Tibial nerve (tissue), 4 donors: Measurements from ENCODE around the gene ACAT2. TPM values are rescaled to one million over a fixed set of nuclear protein-coding genes. Genes with fewer than 3 reads are reported as not detected.
"Not testable (repeated sequence)": the region's sequence is repeated elsewhere in the genome, so short reads cannot be mapped to it uniquely, and the experiment has no call there.

Source experiments
- DNase-seq, 2 donors: peaks; one replicate each; pipeline ENCODE4 v3.0.0-alpha.2; 2019; ENCODE audit warnings: low spot score in 2 of 2
- H3K27ac ChIP-seq, 4 donors: fragments of 200-600 bp; sonication (generic) in 3 of 4; one replicate each; pipeline ENCODE4 v1.5.1; 2017 to 2019; ENCODE audit warnings: mild to moderate bottlenecking in 1 of 4
- H3K27me3 ChIP-seq, 2 donors: fragments of 200-600 bp; sonication (generic) in 1 of 2; one replicate each; pipeline versions ENCODE4 v1.5.1 to v1.6.0; 2017 to 2019
- H3K36me3 ChIP-seq, 3 donors: fragments of 200-600 bp; sonication (generic); one replicate each; pipeline ENCODE4 v1.5.1; 2018 to 2019
- H3K4me1 ChIP-seq, 4 donors: fragments of 200-600 bp; sonication (generic) in 3 of 4; one replicate each; pipeline ENCODE4 v1.5.1; 2017 to 2019
- H3K4me3 ChIP-seq, 4 donors: fragments of 200-600 bp; sonication (generic) in 3 of 4; one replicate each; pipeline ENCODE4 v1.5.1; 2017 to 2019; ENCODE audit warnings: mild to moderate bottlenecking in 1 of 4, moderate library complexity in 1 of 4
- H3K9me3 ChIP-seq, 4 donors: fragments of 200-600 bp; sonication (generic) in 3 of 4; one replicate each; pipeline ENCODE4 v1.5.1; 2017 to 2019
- EP300 ChIP-seq, 2 donors: sonication (generic); formaldehyde crosslinking; IDR thresholded peaks; one replicate each; pipeline ENCODE4 v1.6.1; 2017; ENCODE audit warnings: antibody characterized with exemption in 2 of 2, mild to moderate bottlenecking in 1 of 2
- POLR2A ChIP-seq, 2 donors: fragments of 450-650 bp; IDR thresholded peaks; one replicate each; pipeline ENCODE4 v1.6.1; 2017; ENCODE audit warnings: antibody characterized with exemption in 2 of 2, mild to moderate bottlenecking in 2 of 2, moderate library complexity in 2 of 2
- WGBS, 2 donors: methylation state at CpG; one replicate each; pipeline ENCODE4 v1.1.5; 2018; 5-methylcytosine and 5-hydroxymethylcytosine counted together
- total RNA-seq, 4 donors: library from RNA; depleted of rRNA; stranded (reverse); fragments of >200 nt; gene quantifications; one replicate each; pipeline ENCODE4 v1.1.0, GENCODE V29; 2016
- TF ChIP-seq, protein P1 (sequence below), 5 experiments: fragments of 200-600 bp in 3 of 5; fragments of 450-650 bp in 2 of 5; sonication (generic) in 3 of 5; IDR thresholded peaks; one replicate each; pipeline ENCODE4 v1.5.1; 2016 to 2019; ENCODE audit warnings: antibody characterized with exemption in 5 of 5, mild to moderate bottlenecking in 3 of 5, moderate library complexity in 2 of 5

Gene ACAT2
- total RNA-seq, 4 donors from 2014 or later: 8.1 to 20.6 (median 17.1) TPM

DNA sequence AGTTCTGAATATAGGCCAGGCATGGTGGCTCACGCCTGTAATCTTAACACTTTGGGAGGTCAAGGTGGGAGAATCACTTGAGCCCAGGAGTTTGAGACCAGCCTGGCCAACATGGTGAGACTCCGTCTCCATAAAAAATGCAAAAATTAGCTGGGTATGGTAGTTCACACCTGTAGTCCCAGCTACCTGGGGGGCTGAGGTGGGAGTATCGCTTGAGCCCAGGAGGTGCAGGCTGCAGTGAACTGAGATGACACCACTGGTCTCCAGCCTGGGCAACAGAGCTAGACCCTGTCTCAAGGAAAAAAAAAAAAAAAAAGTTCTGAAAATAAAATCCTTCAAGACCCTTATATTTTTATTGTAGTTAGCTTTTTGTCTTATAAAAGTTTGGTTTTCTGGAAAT is 46.2 kb upstream of the ACAT2 start:
- Histone ChIP-seq H3K27ac (peak overlapping the region in 3 of 4 donors; percentile 46 to 93 (median 80)), H3K4me1 (peaks cover 0 to 38% (median 9%) of the 10 kb centered on the region in 4 donors), H3K4me3 (no peak overlapping the region), H3K27me3 (no peaks in the 10 kb centered on the region), H3K9me3 (no peaks in the 10 kb centered on the region), H3K36me3 (no peaks in the 10 kb centered on the region)
- DNase-seq: no peak
- TF ChIP-seq, protein P1, sequence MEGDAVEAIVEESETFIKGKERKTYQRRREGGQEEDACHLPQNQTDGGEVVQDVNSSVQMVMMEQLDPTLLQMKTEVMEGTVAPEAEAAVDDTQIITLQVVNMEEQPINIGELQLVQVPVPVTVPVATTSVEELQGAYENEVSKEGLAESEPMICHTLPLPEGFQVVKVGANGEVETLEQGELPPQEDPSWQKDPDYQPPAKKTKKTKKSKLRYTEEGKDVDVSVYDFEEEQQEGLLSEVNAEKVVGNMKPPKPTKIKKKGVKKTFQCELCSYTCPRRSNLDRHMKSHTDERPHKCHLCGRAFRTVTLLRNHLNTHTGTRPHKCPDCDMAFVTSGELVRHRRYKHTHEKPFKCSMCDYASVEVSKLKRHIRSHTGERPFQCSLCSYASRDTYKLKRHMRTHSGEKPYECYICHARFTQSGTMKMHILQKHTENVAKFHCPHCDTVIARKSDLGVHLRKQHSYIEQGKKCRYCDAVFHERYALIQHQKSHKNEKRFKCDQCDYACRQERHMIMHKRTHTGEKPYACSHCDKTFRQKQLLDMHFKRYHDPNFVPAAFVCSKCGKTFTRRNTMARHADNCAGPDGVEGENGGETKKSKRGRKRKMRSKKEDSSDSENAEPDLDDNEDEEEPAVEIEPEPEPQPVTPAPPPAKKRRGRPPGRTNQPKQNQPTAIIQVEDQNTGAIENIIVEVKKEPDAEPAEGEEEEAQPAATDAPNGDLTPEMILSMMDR (IDR thresholded peaks at IDR 0.05): no peak
- TF ChIP-seq POLR2A (IDR thresholded peaks at IDR 0.05): no peak
- 94 to 96% methylated on average over 3 of the region's 3 CpGs for WGBS, 2 donors

DNA sequence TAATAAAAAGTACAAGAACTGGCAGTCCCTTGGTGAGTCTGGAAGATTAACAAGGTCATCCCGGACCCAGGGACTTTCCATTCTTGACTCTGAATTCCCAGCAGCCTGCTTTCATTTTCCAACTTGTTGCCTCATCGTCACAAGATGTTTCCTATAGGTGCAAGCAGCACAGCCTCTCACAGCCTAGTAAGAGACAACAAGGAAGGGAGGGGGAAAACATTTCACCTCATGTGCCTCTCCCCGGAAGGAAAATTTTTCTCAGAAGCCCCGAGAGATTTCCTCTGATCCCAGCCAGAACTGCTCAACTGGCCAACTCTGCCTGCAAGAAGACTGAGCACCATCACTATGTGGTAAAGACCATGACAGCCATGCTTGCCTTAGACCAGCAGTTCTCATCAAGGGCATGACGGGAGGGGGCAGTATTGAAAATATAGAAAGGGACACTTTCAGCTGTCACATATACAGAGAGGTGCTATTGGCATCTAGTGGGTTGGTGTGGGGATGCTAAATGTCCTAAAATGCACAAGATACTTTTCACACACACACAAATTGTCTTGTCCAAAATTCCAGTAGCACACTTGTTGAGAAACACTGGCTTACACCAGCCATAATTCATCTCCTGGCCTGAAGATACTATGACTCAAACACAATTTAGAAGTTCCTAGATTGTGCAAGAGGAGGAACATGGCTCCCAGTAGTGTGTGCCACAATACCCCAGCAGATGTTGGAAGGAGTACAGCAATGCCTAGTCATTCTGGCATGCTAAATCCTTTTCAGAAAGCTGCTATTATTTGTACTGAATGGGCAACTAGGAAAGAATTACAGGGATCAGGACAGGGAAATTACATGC is 45.4 kb upstream of the ACAT2 start:
- 59 to 61% methylated on average over 5 of the region's 5 CpGs for WGBS, 2 donors
- Histone ChIP-seq H3K4me3 (no peak overlapping the region), H3K4me1 (peaks cover 0 to 38% (median 9%) of the 10 kb centered on the region in 4 donors), H3K36me3 (no peaks in the 10 kb centered on the region), H3K9me3 (no peaks in the 10 kb centered on the region), H3K27me3 (no peaks in the 10 kb centered on the region), H3K27ac (peak overlapping the region; percentile 32 to 93 (median 63))
- TF ChIP-seq, protein P1 (IDR thresholded peaks at IDR 0.05): no peak
- TF ChIP-seq EP300 (IDR thresholded peaks at IDR 0.05): peak; percentile 55 to 95
- peak in 1 of 2 donors; percentile 71 for DNase-seq

DNA sequence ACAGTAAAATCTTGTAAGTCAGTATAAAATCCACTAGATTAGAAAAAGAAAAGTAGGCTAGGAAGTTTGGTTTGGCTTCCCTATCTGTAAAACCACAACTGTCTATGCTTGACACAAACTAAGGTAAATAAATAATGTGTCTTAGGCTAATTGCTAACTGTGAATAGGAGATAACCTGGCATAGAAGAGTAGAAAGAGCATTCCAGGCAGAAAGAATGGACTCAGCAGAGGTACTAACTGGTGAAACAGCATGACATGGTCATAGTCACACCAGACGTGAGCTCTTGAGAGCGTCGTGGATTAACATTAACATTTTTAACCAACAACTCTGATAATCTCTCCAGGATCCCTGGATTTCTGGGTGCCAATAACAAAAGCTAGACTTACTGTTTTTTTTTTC is 43.2 kb upstream of the ACAT2 start:
- peaks cover 0 to 38% (median 9%) of the 10 kb centered on the region in 4 donors for H3K4me1 ChIP-seq
- no peaks in the 10 kb centered on the region for H3K27me3 ChIP-seq
- 75 to 86% methylated on average over 3 of the region's 3 CpGs for WGBS, 2 donors
- TF ChIP-seq EP300 (IDR thresholded peaks at IDR 0.05): no peak
- TF ChIP-seq, protein P1 (IDR thresholded peaks at IDR 0.05): no peak
- no peak for TF ChIP-seq POLR2A (IDR thresholded peaks at IDR 0.05)
- H3K9me3 ChIP-seq: no peaks in the 10 kb centered on the region
- no peak for DNase-seq
- H3K27ac ChIP-seq: peak overlapping the region in 2 of 4 donors; percentile 22 to 93
- no peaks in the 10 kb centered on the region for H3K36me3 ChIP-seq
- no peak overlapping the region for H3K4me3 ChIP-seq

DNA sequence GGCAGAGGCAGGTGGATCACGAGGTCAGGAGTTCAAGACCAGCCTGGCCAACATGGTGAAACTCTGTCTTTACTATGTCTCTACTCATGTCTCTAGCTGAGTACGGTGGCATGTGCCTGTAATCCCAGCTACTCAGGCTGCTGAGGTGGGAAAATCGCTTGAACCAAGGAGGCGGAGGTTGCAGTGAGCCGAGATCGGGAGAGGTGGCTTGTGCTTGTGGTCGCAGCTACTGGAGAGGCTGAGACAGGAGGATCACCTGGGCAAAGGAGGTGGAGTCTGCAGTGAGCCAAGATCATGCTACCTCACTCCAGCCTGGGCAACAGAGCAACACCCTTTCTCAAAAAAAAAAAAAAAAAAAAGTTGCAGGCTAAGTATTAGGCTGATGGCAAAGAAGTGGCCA is 42.6 kb upstream of the ACAT2 start:
- TF ChIP-seq, protein P1 (IDR thresholded peaks at IDR 0.05): no peak
- TF ChIP-seq EP300 (IDR thresholded peaks at IDR 0.05) (no peak), POLR2A (IDR thresholded peaks at IDR 0.05) (no peak)
- WGBS, 2 donors: 96 to 97% methylated on average over 7 of the region's 7 CpGs
- Histone ChIP-seq H3K9me3 (no peaks in the 10 kb centered on the region), H3K27me3 (no peaks in the 10 kb centered on the region), H3K4me1 (peaks cover 0 to 37% (median 9%) of the 10 kb centered on the region in 4 donors), H3K4me3 (no peak overlapping the region), H3K27ac (peak overlapping the region in 1 of 4 donors; percentile 28), H3K36me3 (no peaks in the 10 kb centered on the region)
- DNase-seq: no peak

DNA sequence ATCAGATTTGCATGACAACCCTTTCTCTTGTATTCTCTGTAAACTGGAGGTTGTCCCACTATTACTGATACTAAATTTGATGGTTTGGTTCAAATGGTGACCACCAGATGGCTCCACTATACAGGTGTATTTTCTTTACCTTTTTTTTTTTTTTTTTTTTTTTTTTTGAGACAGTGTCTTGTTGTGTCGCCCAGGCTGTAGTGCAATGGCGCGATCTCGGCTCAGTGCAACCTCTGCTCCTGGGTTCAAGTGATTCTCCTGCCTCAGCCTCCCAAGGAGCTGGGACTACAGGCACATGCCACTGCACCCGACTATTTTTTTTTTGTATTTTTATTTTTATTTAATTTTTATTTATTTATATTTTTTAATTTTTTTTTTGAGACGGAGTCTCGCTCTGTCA is 41.1 kb upstream of the ACAT2 start:
- DNase-seq: peak in 1 of 2 donors; percentile 32
- H3K36me3 ChIP-seq: no peaks in the 10 kb centered on the region
- no peak overlapping the region for H3K27ac ChIP-seq
- H3K4me3 ChIP-seq: no peak overlapping the region
- no peaks in the 10 kb centered on the region for H3K27me3 ChIP-seq
- TF ChIP-seq, protein P1 (IDR thresholded peaks at IDR 0.05): peak in 2 of 5 experiments; percentile 19 to 37
- TF ChIP-seq POLR2A (IDR thresholded peaks at IDR 0.05): no peak
- TF ChIP-seq EP300 (IDR thresholded peaks at IDR 0.05): no peak
- peaks cover 0 to 36% (median 11%) of the 10 kb centered on the region in 4 donors for H3K4me1 ChIP-seq
- 79 to 81% methylated on average over 7 of the region's 7 CpGs for WGBS, 2 donors
- H3K9me3 ChIP-seq: no peaks in the 10 kb centered on the region

DNA sequence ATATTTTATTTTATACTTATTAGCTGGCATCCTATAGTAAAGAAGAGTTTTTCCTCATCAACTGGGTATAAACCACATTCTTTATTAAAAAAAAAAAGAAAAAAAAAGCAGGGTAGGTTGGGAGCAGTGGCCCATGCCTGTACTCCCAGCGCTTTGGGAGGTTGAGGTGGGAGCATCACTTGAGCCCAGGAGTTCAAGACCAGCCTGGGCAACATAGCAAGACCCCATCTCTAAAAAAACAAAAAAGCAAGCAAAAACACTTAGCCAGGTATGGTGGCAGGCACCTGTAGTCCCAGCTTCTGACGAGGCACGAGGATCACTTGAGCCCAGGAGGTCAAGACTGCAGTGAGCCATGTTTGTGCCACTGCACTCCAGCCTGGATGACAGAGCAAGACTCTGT is 39.9 kb upstream of the ACAT2 start:
- H3K36me3 ChIP-seq, H3K4me3 ChIP-seq, H3K9me3 ChIP-seq, H3K27ac ChIP-seq, DNase-seq, H3K27me3 ChIP-seq: not testable (repeated sequence)
- 94 to 100% methylated on average over 3 of the region's 3 CpGs for WGBS, 2 donors
- peaks cover 0 to 29% (median 10%) of the 10 kb centered on the region in 4 donors for H3K4me1 ChIP-seq
